GM12873 (cell line): ENCODE measurements around the gene ZNF558.

Source experiments
- TF ChIP-seq, protein P1 (sequence below): IDR thresholded peaks from 2 replicates; pipeline ENCODE4 v1.5.1; 2012; ENCODE audit warnings: low read depth, mild to moderate bottlenecking, moderate library complexity, low read length, control low read depth; ENCODE audit not compliant: insufficient read depth; ENCODE audit errors: missing control alignments

ZNF558 gene

GRCh38 chr19:8850488-8850887 is 18.4 kb upstream of the ZNF558 start:
- TF ChIP-seq, protein P1, sequence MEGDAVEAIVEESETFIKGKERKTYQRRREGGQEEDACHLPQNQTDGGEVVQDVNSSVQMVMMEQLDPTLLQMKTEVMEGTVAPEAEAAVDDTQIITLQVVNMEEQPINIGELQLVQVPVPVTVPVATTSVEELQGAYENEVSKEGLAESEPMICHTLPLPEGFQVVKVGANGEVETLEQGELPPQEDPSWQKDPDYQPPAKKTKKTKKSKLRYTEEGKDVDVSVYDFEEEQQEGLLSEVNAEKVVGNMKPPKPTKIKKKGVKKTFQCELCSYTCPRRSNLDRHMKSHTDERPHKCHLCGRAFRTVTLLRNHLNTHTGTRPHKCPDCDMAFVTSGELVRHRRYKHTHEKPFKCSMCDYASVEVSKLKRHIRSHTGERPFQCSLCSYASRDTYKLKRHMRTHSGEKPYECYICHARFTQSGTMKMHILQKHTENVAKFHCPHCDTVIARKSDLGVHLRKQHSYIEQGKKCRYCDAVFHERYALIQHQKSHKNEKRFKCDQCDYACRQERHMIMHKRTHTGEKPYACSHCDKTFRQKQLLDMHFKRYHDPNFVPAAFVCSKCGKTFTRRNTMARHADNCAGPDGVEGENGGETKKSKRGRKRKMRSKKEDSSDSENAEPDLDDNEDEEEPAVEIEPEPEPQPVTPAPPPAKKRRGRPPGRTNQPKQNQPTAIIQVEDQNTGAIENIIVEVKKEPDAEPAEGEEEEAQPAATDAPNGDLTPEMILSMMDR: no peak

GRCh38 chr19:8849232-8849631 is 17.1 kb upstream of the ZNF558 start:
- TF ChIP-seq, protein P1: no peak

GRCh38 chr19:8846819-8847218 is 14.7 kb upstream of the ZNF558 start:
- TF ChIP-seq, protein P1: no peak

- TF ChIP-seq, protein P1: no peak
Observed at GRCh38 chr19:8840708-8841107, 8.6 kb upstream of the ZNF558 start.

- TF ChIP-seq, protein P1: no peak
Observed at GRCh38 chr19:8835877-8836276, 3.8 kb upstream of the ZNF558 start.

GRCh38 chr19:8835446-8835845 is 3.3 kb upstream of the ZNF558 start:
- TF ChIP-seq, protein P1: no peak

DNA sequence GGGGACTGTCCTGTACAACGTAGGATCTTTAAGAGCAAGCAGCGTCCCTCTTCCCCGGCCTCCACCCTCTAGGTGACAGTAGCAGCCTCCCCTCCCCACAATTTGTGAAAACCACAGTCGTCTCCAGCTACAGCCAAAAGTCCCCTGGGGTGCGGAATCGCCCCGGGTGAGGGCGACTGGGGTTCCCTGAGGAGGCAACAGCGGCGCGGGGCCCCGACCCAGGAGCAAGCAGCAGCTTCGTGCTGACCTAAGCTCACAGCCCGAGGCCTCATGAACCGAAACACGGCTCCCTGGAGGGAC is 322 bp downstream of the ZNF558 start:
- TF ChIP-seq, protein P1: no peak

DNA sequence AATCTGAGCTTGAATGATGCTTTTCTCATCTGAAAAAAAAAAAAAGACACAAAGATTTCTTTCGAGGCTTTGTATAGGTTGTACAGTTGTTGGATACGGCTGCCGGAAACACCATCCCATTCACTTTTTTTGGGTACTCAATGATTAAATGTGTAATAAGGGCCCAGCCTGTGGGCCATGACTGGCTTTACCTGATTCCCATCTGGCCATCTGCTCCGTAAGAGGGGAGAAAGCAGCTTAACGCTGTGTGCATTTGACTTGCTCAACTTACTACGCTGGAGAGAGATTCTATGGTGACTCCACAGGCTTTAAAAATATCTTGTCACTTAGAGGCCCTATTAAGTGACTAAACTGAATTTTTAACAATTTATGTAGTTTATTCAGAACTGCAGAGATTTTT is 731 bp downstream of the ZNF558 start:
- TF ChIP-seq, protein P1: no peak
